Stimulated activated CD4-positive, alpha-beta T cell treated with anti-CD3 and anti-CD28 coated beads, Interleukin-15, amount 100 ng/mL, for 48 hours (primary cell): ENCODE results near the gene PRSS2.
"Not testable (repeated sequence)": the region's sequence is repeated elsewhere in the genome, so short reads cannot be mapped to it uniquely, and the experiment has no call there.

Experiments used
- DNase-seq, 2 donors: peaks; one replicate each; pipeline ENCODE4 v3.0.0-alpha.2; 2020; ENCODE audit warnings: low read depth in 2 of 2

Gene PRSS2

GRCh38 chr7:142770661-142771352, at the start of gene PRSS2:
Gene PRSS2, plus strand, starts transcription at chr7:142770970. Its CDS starts 13 bp downstream, at chr7:142770983.
- DNase-seq: no peak

- no peak for DNase-seq
These were observed 49.8 kb upstream of the PRSS2 start for GRCh38 chr7:142720986-142721385.

- DNase-seq: no peak
These were observed 48.4 kb upstream of the PRSS2 start for GRCh38 chr7:142722248-142722794.

- no peak for DNase-seq
These were observed 37.5 kb upstream of the PRSS2 start for GRCh38 chr7:142733271-142733670.

- no peak for DNase-seq
These were observed 30.8 kb upstream of the PRSS2 start for GRCh38 chr7:142739923-142740492.

GRCh38 chr7:142740786-142741185, 30.0 kb upstream of the PRSS2 start:
- no peak for DNase-seq

GRCh38 chr7:142741932-142742331, 28.8 kb upstream of the PRSS2 start:
- DNase-seq: not testable (repeated sequence)

- DNase-seq: no peak
These were observed 25.6 kb upstream of the PRSS2 start for GRCh38 chr7:142745091-142745635.

GRCh38 chr7:142745745-142746144, 25.0 kb upstream of the PRSS2 start:
- no peak for DNase-seq

- DNase-seq: no peak
These were observed 24.5 kb upstream of the PRSS2 start for GRCh38 chr7:142746264-142746663.

GRCh38 chr7:142748410-142748809, 22.4 kb upstream of the PRSS2 start:
- not testable (repeated sequence) for DNase-seq

- DNase-seq: no peak
These were observed 21.4 kb upstream of the PRSS2 start, which contains the start of gene PRSS1 for GRCh38 chr7:142749218-142749993. Gene PRSS1, plus strand, starts transcription at chr7:142749472. Its CDS starts 13 bp downstream, at chr7:142749485.

- DNase-seq: no peak
These were observed 20.3 kb upstream of the PRSS2 start for GRCh38 chr7:142750321-142750938.

GRCh38 chr7:142751526-142752175, 19.1 kb upstream of the PRSS2 start:
- not testable (repeated sequence) for DNase-seq

- DNase-seq: no peak
These were observed 18.2 kb upstream of the PRSS2 start for GRCh38 chr7:142752376-142753225.

GRCh38 chr7:142753366-142753765, 17.4 kb upstream of the PRSS2 start:
- DNase-seq: no peak

- not testable (repeated sequence) for DNase-seq
These were observed 16.8 kb upstream of the PRSS2 start for GRCh38 chr7:142753925-142754491.

GRCh38 chr7:142754681-142755575, 15.8 kb upstream of the PRSS2 start:
- no peak for DNase-seq

GRCh38 chr7:142758312-142758711, 12.5 kb upstream of the PRSS2 start:
- DNase-seq: not testable (repeated sequence)
